Astrocyte (in vitro differentiated cells and primary cell): ENCODE data around the gene TRPC4AP. TPM values are rescaled to one million over a fixed set of nuclear protein-coding genes. Genes with fewer than 3 reads are reported as not detected.

Experiments
- DNase-seq: peaks from one replicate; pipeline ENCODE4 v3.0.0-alpha.2; 2010; ENCODE audit warnings: low read depth
- FAIRE-seq: peaks from 2 replicates; lab custom pipeline; 2011; peaks lifted over from hg19 to GRCh38; lab: Jason Lieb, UNC
- H2AFZ ChIP-seq: 2 replicates; pipeline ENCODE4 v1.6.0; 2012; ENCODE audit warnings: low read depth, low read length, inconsistent platforms
- H3K27ac ChIP-seq: 2 replicates; pipeline ENCODE4 v1.5.1; 2011; ENCODE audit warnings: low read depth, low read length, inconsistent platforms
- H3K27me3 ChIP-seq: 2 replicates; pipeline ENCODE4 v1.6.0; 2011; ENCODE audit warnings: low read length, inconsistent platforms; ENCODE audit not compliant: insufficient read depth
- H3K36me3 ChIP-seq: 2 replicates; pipeline ENCODE4 v1.5.1; 2011; ENCODE audit warnings: low read length, inconsistent platforms; ENCODE audit not compliant: insufficient read depth
- H3K4me1 ChIP-seq: 2 replicates; pipeline ENCODE4 v1.5.1; 2011; ENCODE audit warnings: low read length, inconsistent platforms; ENCODE audit not compliant: insufficient read depth
- H3K4me2 ChIP-seq: 2 replicates; pipeline ENCODE4 v1.6.0; 2012; ENCODE audit warnings: low read length, inconsistent platforms
- H3K4me3 ChIP-seq: 2 replicates; pipeline ENCODE4 v1.5.1; 2011; ENCODE audit warnings: low read depth, mild to moderate bottlenecking, low read length, inconsistent platforms; ENCODE audit not compliant: insufficient read depth
- H3K79me2 ChIP-seq: 2 replicates; pipeline ENCODE4 v1.6.0; 2012; ENCODE audit warnings: mild to moderate bottlenecking, low read length, inconsistent platforms; ENCODE audit not compliant: insufficient read depth
- H3K9ac ChIP-seq: 2 replicates; pipeline ENCODE4 v1.6.0; 2012; ENCODE audit warnings: mild to moderate bottlenecking, low read length, inconsistent platforms
- H3K9me3 ChIP-seq: 2 replicates; pipeline ENCODE4 v1.5.1; 2012; ENCODE audit warnings: low read depth, mild to moderate bottlenecking, low read length, inconsistent platforms; ENCODE audit not compliant: insufficient read depth
- H4K20me1 ChIP-seq: 2 replicates; pipeline ENCODE4 v1.6.0; 2012; ENCODE audit warnings: low read length, inconsistent platforms; ENCODE audit not compliant: insufficient read depth
- H3K27ac Mint-ChIP-seq: one replicate; pipeline ENCODE4 v1.8.0; 2021; ENCODE audit warnings: mild to moderate bottlenecking, mixed read lengths; ENCODE audit not compliant: unreplicated experiment
- H3K27me3 Mint-ChIP-seq: one replicate; pipeline ENCODE4 v1.8.0; 2021; ENCODE audit warnings: low read depth, mixed read lengths; ENCODE audit not compliant: unreplicated experiment
- H3K36me3 Mint-ChIP-seq: one replicate; pipeline ENCODE4 v1.8.0; 2021; ENCODE audit warnings: low read depth, mixed read lengths; ENCODE audit not compliant: unreplicated experiment
- H3K4me1 Mint-ChIP-seq: one replicate; pipeline ENCODE4 v1.8.0; 2021; ENCODE audit warnings: low read depth, mixed read lengths; ENCODE audit not compliant: unreplicated experiment
- H3K4me3 Mint-ChIP-seq: one replicate; pipeline ENCODE4 v1.8.0; 2021; ENCODE audit warnings: mild to moderate bottlenecking, moderate library complexity, mixed read lengths; ENCODE audit not compliant: unreplicated experiment
- H3K9me3 Mint-ChIP-seq: one replicate; pipeline ENCODE4 v1.8.0; 2021; ENCODE audit warnings: mild to moderate bottlenecking, mixed read lengths; ENCODE audit not compliant: unreplicated experiment
- CTCF ChIP-seq: IDR thresholded peaks from 2 replicates; pipeline ENCODE4 v1.5.1; 2011; ENCODE audit warnings: low read depth, mild to moderate bottlenecking, inconsistent platforms, low read length, moderate library complexity; ENCODE audit not compliant: insufficient read depth
- EZH2 ChIP-seq: IDR thresholded peaks from 2 replicates; pipeline ENCODE4 v1.6.1; 2012; ENCODE audit warnings: mild to moderate bottlenecking, low read length, inconsistent platforms; ENCODE audit not compliant: insufficient read depth
- total RNA-seq: library from RNA; stranded (reverse); gene quantifications from 2 replicates; pipeline ENCODE4 v1.2.1, GENCODE V29; 2021

TRPC4AP gene
- total RNA-seq, 1 donor from 2014 or later = 92.6 TPM

GRCh38 chr20:34982270-34983088 is 110.1 kb downstream of the TRPC4AP start:
- Histone ChIP-seq H3K9ac (no peak overlapping the region), H3K4me3 (no peak overlapping the region), H3K27me3 (peaks cover 8% of the 10 kb centered on the region), H4K20me1 (no peaks in the 10 kb centered on the region), H3K27ac (no peak overlapping the region), H3K4me1 (no peaks in the 10 kb centered on the region), H3K79me2 (no peaks in the 10 kb centered on the region), H3K9me3 (no peaks in the 10 kb centered on the region), H3K36me3 (no peaks in the 10 kb centered on the region), H3K4me2 (no peak overlapping the region), H2AFZ (no peak overlapping the region)
- no peaks in the 10 kb centered on the region for H3K36me3 Mint-ChIP-seq
- no peak overlapping the region for H3K4me3 Mint-ChIP-seq
- H3K27me3 Mint-ChIP-seq = peaks cover 19% of the 10 kb centered on the region
- H3K27ac Mint-ChIP-seq = no peak overlapping the region
- TF ChIP-seq EZH2 (no peak), CTCF (no peak)
- no peak for FAIRE-seq
- H3K9me3 Mint-ChIP-seq = no peaks in the 10 kb centered on the region
- H3K4me1 Mint-ChIP-seq = peaks cover 2% of the 10 kb centered on the region
- no peak for DNase-seq

- Histone ChIP-seq H3K4me3 (no peak overlapping the region), H3K27me3 (peaks cover 20% of the 10 kb centered on the region), H3K9ac (no peak overlapping the region), H3K27ac (no peak overlapping the region), H3K4me2 (no peak overlapping the region), H3K9me3 (no peaks in the 10 kb centered on the region), H3K4me1 (no peaks in the 10 kb centered on the region), H3K79me2 (no peaks in the 10 kb centered on the region), H2AFZ (no peak overlapping the region), H4K20me1 (no peaks in the 10 kb centered on the region), H3K36me3 (no peaks in the 10 kb centered on the region)
- FAIRE-seq (no peak), DNase-seq (no peak)
- TF ChIP-seq EZH2 (no peak), CTCF (no peak)
- Mint-ChIP-seq H3K4me1 (peaks cover 2% of the 10 kb centered on the region), H3K4me3 (peak overlapping the region; percentile 67), H3K27ac (no peak overlapping the region), H3K36me3 (no peaks in the 10 kb centered on the region), H3K27me3 (peaks cover 31% of the 10 kb centered on the region), H3K9me3 (no peaks in the 10 kb centered on the region)
These were observed 111.9 kb downstream of the TRPC4AP start for GRCh38 chr20:34980543-34981233.
